ENCODE data around the gene CYP4B1. TPM values are rescaled to one million over a fixed set of nuclear protein-coding genes. Genes with fewer than 3 reads are reported as not detected.

The CYP4B1 gene
- total RNA-seq, 1 experiment from 2014 or later = not detected

GRCh38 chr1:46809904-46810303, 11.1 kb downstream of the CYP4B1 start:
- Mint-ChIP-seq H3K27me3 (ENCODE audit: low read depth) (peaks cover 13% of the 10 kb centered on the region), H3K9me3 (peaks cover 2 to 4% of the 10 kb centered on the region in 2 experiments; a peak in 3 of 5 replicates), H3K36me3 (ENCODE audit: insufficient read depth in 1 of 3, low read depth in 3 of 3) (0 out of 7 replicates have a peak, but pooled peaks cover 0 to 3% (median 0%) of the 10 kb centered on the region in 3 experiments), H3K27ac (no peak overlapping the region), H3K4me3 (no peak overlapping the region), H3K4me1 (peaks cover 6 to 12% of the 10 kb centered on the region in 2 experiments)
- Histone ChIP-seq H2BK15ac (ENCODE audit: low read depth, low read length) (no peak overlapping the region), H3K23me2 (ENCODE audit: insufficient read length, low read depth, low read length, poor library complexity, severe bottlenecking) (no peaks in the 10 kb centered on the region), H3K27ac (ENCODE audit: insufficient read length, low read depth, low read length) (no peak overlapping the region), H4K20me1 (ENCODE audit: control insufficient read depth, insufficient read depth, insufficient read length) (no peaks in the 10 kb centered on the region), H2BK20ac (ENCODE audit: low read depth, low read length, poor library complexity, severe bottlenecking) (no peak overlapping the region), H3K4me2 (ENCODE audit: insufficient read depth, insufficient read length, low read length) (no peak overlapping the region), H3K27me3 (ENCODE audit: insufficient read depth, low read length) (no peaks in the 10 kb centered on the region), H3K14ac (ENCODE audit: insufficient read depth, low read length) (no peak overlapping the region), H3K9ac (ENCODE audit: extremely low read depth, insufficient read length, low read length) (no peak overlapping the region), H3K56ac (ENCODE audit: insufficient read length, low read depth, low read length) (no peak overlapping the region), H2AK5ac (ENCODE audit: insufficient read length, low read length) (no peak overlapping the region), H3T11ph (ENCODE audit: low read length) (no peak overlapping the region), H3K79me2 (ENCODE audit: insufficient read depth, low read length) (no peaks in the 10 kb centered on the region), H4K8ac (replicated peaks; ENCODE audit: insufficient read length, low read depth, low read length) (no peak overlapping the region), H3K4ac (ENCODE audit: low read depth, low read length) (no peak overlapping the region), H3K23ac (ENCODE audit: insufficient read length, low read depth, low read length) (no peak overlapping the region), H2BK5ac (ENCODE audit: insufficient read length, low read length) (no peak overlapping the region), H4K91ac (ENCODE audit: insufficient read length, low read depth, low read length) (no peak overlapping the region), H3K9me3 (ENCODE audit: control insufficient read depth, low read depth, low read length) (no peaks in the 10 kb centered on the region), H2BK120ac (ENCODE audit: low read depth, low read length, poor library complexity, severe bottlenecking) (no peak overlapping the region), H3K18ac (ENCODE audit: insufficient read length, low read depth, low read length) (no peak overlapping the region), H4K5ac (ENCODE audit: insufficient read length, low read depth, low read length) (no peak overlapping the region), H2AFZ (ENCODE audit: low read length) (no peak overlapping the region), H3K79me1 (ENCODE audit: insufficient read depth, low read depth, low read length, poor library complexity, severe bottlenecking) (no peaks in the 10 kb centered on the region), H3K4me1 (ENCODE audit: insufficient read depth, low read length) (no peaks in the 10 kb centered on the region), H2BK12ac (ENCODE audit: insufficient read length, low read depth, low read length) (no peak overlapping the region)
- TF ChIP-seq, protein P1, sequence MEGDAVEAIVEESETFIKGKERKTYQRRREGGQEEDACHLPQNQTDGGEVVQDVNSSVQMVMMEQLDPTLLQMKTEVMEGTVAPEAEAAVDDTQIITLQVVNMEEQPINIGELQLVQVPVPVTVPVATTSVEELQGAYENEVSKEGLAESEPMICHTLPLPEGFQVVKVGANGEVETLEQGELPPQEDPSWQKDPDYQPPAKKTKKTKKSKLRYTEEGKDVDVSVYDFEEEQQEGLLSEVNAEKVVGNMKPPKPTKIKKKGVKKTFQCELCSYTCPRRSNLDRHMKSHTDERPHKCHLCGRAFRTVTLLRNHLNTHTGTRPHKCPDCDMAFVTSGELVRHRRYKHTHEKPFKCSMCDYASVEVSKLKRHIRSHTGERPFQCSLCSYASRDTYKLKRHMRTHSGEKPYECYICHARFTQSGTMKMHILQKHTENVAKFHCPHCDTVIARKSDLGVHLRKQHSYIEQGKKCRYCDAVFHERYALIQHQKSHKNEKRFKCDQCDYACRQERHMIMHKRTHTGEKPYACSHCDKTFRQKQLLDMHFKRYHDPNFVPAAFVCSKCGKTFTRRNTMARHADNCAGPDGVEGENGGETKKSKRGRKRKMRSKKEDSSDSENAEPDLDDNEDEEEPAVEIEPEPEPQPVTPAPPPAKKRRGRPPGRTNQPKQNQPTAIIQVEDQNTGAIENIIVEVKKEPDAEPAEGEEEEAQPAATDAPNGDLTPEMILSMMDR (conservative IDR thresholded peaks at IDR 0.05) = no peak
- DNase-seq = no peak
- no CpG with 5 or more reads among the region's 3 CpGs for WGBS (ENCODE audit: extremely low coverage, insufficient read length, low lambda C conversion rate)
